Right ventricle myocardium superior (tissue), 1 donor: ENCODE measurements around the gene LRRC9. TPM values are rescaled to one million over a fixed set of nuclear protein-coding genes. Genes with fewer than 3 reads are reported as not detected.
A peak's percentile ranks its signal among the peaks of the same experiment; 100 is the strongest.
"Not testable (repeated sequence)": the region's sequence is repeated elsewhere in the genome, so short reads cannot be mapped to it uniquely, and the experiment has no call there.

Source experiments
- ATAC-seq: fragments of 200-7000 bp; cut with Tn5 transposase; one replicate; pipeline ENCODE4 v1.9.1; 2020; ENCODE audit warnings: mild to moderate bottlenecking; ENCODE audit not compliant: poor library complexity
- DNase-seq: peaks from one replicate; pipeline ENCODE4 v3.0.0-alpha.2; 2020
- intact Hi-C: fragments of 100-400 bp; cut with DNase I; formaldehyde crosslinking; loops from one replicate; pipeline ENCODE4 v1.11.2; 2022
- total RNA-seq: library from RNA; stranded (reverse); fragmentation: NEBNext Ultra II Directional; extraction: Animal tissue kit (Norgen Biotek cat#: 25700); gene quantifications from one replicate; pipeline ENCODE4 v1.2.1, GENCODE V29; 2021
- donor health status: DM: no; HTN: yes; CAD: no; lungs with severe emphysema.

The LRRC9 gene
- total RNA-seq, 1 donor from 2014 or later: not detected

GRCh38 chr14:60094306-60094897 is 174.5 kb downstream of the LRRC9 start:
- intact Hi-C loops: loop anchor here (5.0 to 10.0 kb wide), 2 partner anchors 153 to 760 kb away; partner anchors contain the start of gene PPM1A
- ATAC-seq: no peak
- DNase-seq: no peak

GRCh38 chr14:60095231-60095630 is 175.3 kb downstream of the LRRC9 start:
- no peak for ATAC-seq
- DNase-seq: no peak
- intact Hi-C loops: loop anchor here (5.0 to 10.0 kb wide), 2 partner anchors 67 to 760 kb away; no protein-coding TSS in a partner anchor

- DNase-seq (no peak), ATAC-seq (no peak)
- intact Hi-C loops: loop anchor here (5.0 to 10.0 kb wide), 2 partner anchors 66 to 761 kb away; no protein-coding TSS in a partner anchor
Observed at GRCh38 chr14:60095781-60096450, 176.0 kb downstream of the LRRC9 start.

- ATAC-seq: no peak
- DNase-seq: no peak
- intact Hi-C loops: loop anchor here (5.0 to 10.0 kb wide), 2 partner anchors 64 to 763 kb away; no protein-coding TSS in a partner anchor
Observed at GRCh38 chr14:60097974-60098373, 178.0 kb downstream of the LRRC9 start.

GRCh38 chr14:60099855-60100254 is 179.9 kb downstream of the LRRC9 start:
- not testable (repeated sequence) for ATAC-seq, DNase-seq
- intact Hi-C loops: loop anchor here (5.0 to 10.0 kb wide), 2 partner anchors 62 to 765 kb away; no protein-coding TSS in a partner anchor

- no peak for DNase-seq
- intact Hi-C loops: no loop called here
- ATAC-seq: peak; percentile 76
Observed at GRCh38 chr14:60101786-60102185, 181.8 kb downstream of the LRRC9 start.

GRCh38 chr14:60102389-60102788 is 182.4 kb downstream of the LRRC9 start:
- no peak for ATAC-seq
- DNase-seq: no peak
- intact Hi-C loops: no loop called here

GRCh38 chr14:60106339-60106738 is 186.4 kb downstream of the LRRC9 start:
- intact Hi-C loops: no loop called here
- DNase-seq (no peak), ATAC-seq (peak; percentile 56)

GRCh38 chr14:60107477-60107876 is 187.5 kb downstream of the LRRC9 start:
- no peak for ATAC-seq

GRCh38 chr14:60111732-60112131 is 191.8 kb downstream of the LRRC9 start:
- no peak for ATAC-seq
- DNase-seq: no peak
- intact Hi-C loops: no loop called here

More at GRCh38 chr14:60107477-60107876, 187.5 kb downstream of the LRRC9 start:
- intact Hi-C loops: no loop called here
- DNase-seq: no peak

Other genes with a start within 250 kb of the LRRC9 start
- gene RTN1, start 49.4 kb upstream of the LRRC9 start, total RNA-seq: 1.1 TPM
- 18.6 TPM for gene PCNX4, start 171.8 kb downstream of the LRRC9 start, total RNA-seq
- 34.4 TPM for gene DHRS7, start 245.3 kb downstream of the LRRC9 start, total RNA-seq